SK-N-SH treated with all-trans-retinoic acid at 6 μM for 48 hours (cell line): ENCODE data around the gene DPEP1.

ENCODE experiments used
- ATAC-seq: fragments of 200-7000 bp; cut with Tn5 transposase; 3 replicates; pipeline ENCODE4 v1.9.1; 2020; ENCODE audit warnings: mild to moderate bottlenecking, moderate library complexity
- ARNTL ChIP-seq: fragments of 450-650 bp; formaldehyde crosslinking; IDR thresholded peaks from 2 replicates; pipeline ENCODE4 v1.5.0; 2020; ENCODE audit warnings: low read depth, mild to moderate bottlenecking, moderate library complexity, borderline replicate concordance
- BACH2 ChIP-seq: fragments of 250-450 bp; sonication (Bioruptor Pico); IDR thresholded peaks from 2 replicates; pipeline ENCODE4 v1.9.0; 2021; ENCODE audit warnings: mild to moderate bottlenecking, borderline replicate concordance
- CSDC2 ChIP-seq: fragments of 250-450 bp; sonication (Bioruptor Pico); IDR thresholded peaks from 2 replicates; pipeline ENCODE4 v1.5.0; 2020; ENCODE audit warnings: mild to moderate bottlenecking, moderate library complexity
- ESRRG ChIP-seq: fragments of 250-450 bp; sonication (Bioruptor Pico); IDR thresholded peaks from 2 replicates; pipeline ENCODE4 v1.6.1; 2021; ENCODE audit warnings: mild to moderate bottlenecking
- GLIS3 ChIP-seq: fragments of 250-450 bp; sonication (Bioruptor Pico); IDR thresholded peaks from 2 replicates; pipeline ENCODE4 v1.5.0; 2020; ENCODE audit warnings: mild to moderate bottlenecking, moderate library complexity
- ISL1 ChIP-seq: fragments of 250-450 bp; sonication (Bioruptor Pico); IDR thresholded peaks from 2 replicates; pipeline ENCODE4 v2.1.2; 2022; ENCODE audit warnings: mild to moderate bottlenecking, moderate library complexity
- OSR1 ChIP-seq: fragments of 250-450 bp; sonication (Bioruptor Pico); IDR thresholded peaks from 2 replicates; pipeline ENCODE4 v1.8.0; 2022; ENCODE audit warnings: moderate library complexity, mild to moderate bottlenecking, inconsistent platforms
- PPARA ChIP-seq: fragments of 250-450 bp; sonication (Bioruptor Pico); IDR thresholded peaks from 2 replicates; pipeline ENCODE4 v1.5.0; 2020; ENCODE audit warnings: mild to moderate bottlenecking, borderline replicate concordance
- RARB ChIP-seq: fragments of 250-450 bp; sonication (Bioruptor Pico); IDR thresholded peaks from 2 replicates; pipeline ENCODE4 v1.8.0; 2021; ENCODE audit warnings: mild to moderate bottlenecking, moderate library complexity
- SNAI2 ChIP-seq: fragments of 250-450 bp; sonication (Bioruptor Pico); IDR thresholded peaks from 2 replicates; pipeline ENCODE4 v1.5.0; 2020; ENCODE audit warnings: mild to moderate bottlenecking, moderate library complexity
- TCF4 ChIP-seq: fragments of 250-450 bp; sonication (Bioruptor Pico); IDR thresholded peaks from 2 replicates; pipeline ENCODE4 v1.8.0; 2021; ENCODE audit warnings: mild to moderate bottlenecking, moderate library complexity, borderline replicate concordance
- TOX ChIP-seq: fragments of 250-450 bp; sonication (Bioruptor Pico); IDR thresholded peaks from 2 replicates; pipeline ENCODE4 v1.8.0; 2021; ENCODE audit warnings: mild to moderate bottlenecking, moderate library complexity, borderline replicate concordance
- ZC3H10 ChIP-seq: fragments of 250-450 bp; sonication (Bioruptor Pico); IDR thresholded peaks from 2 replicates; pipeline ENCODE4 v1.5.1; 2021; ENCODE audit warnings: mild to moderate bottlenecking, moderate library complexity
- ZFP3 ChIP-seq: fragments of 250-450 bp; sonication (Bioruptor Pico); IDR thresholded peaks from 2 replicates; pipeline ENCODE4 v1.5.0; 2020; ENCODE audit warnings: mild to moderate bottlenecking, moderate library complexity
- ZFP30 ChIP-seq: fragments of 450-650 bp; formaldehyde crosslinking; IDR thresholded peaks from 2 replicates; pipeline ENCODE4 v1.5.0; 2022; ENCODE audit warnings: mild to moderate bottlenecking, moderate library complexity
- ZNF565 ChIP-seq: fragments of 450-650 bp; formaldehyde crosslinking; conservative IDR thresholded peaks from 2 replicates; pipeline ENCODE4 v1.5.0; 2020; ENCODE audit warnings: low read depth, mild to moderate bottlenecking, moderate library complexity
- ZNF70 ChIP-seq: fragments of 450-650 bp; formaldehyde crosslinking; IDR thresholded peaks from 2 replicates; pipeline ENCODE4 v1.5.0; 2020; ENCODE audit warnings: mild to moderate bottlenecking, moderate library complexity
- ZNF8 ChIP-seq: fragments of 450-650 bp; formaldehyde crosslinking; IDR thresholded peaks from 2 replicates; pipeline ENCODE4 v1.5.0; 2020; ENCODE audit warnings: mild to moderate bottlenecking, moderate library complexity
- TF ChIP-seq, protein P1 (sequence below): fragments of 250-450 bp; sonication (Bioruptor Pico); IDR thresholded peaks from 2 replicates; pipeline ENCODE4 v1.5.1; 2020; ENCODE audit warnings: low read depth, mild to moderate bottlenecking, moderate library complexity
- TF ChIP-seq, protein P2 (sequence below): fragments of 250-450 bp; sonication (Bioruptor Pico); IDR thresholded peaks from 2 replicates; pipeline ENCODE4 v1.5.1; 2021; ENCODE audit warnings: mild to moderate bottlenecking, moderate library complexity
- TF ChIP-seq, protein P3 (sequence below): fragments of 250-450 bp; sonication (Bioruptor Pico); IDR thresholded peaks from 2 replicates; pipeline ENCODE4 v1.8.0; 2021; ENCODE audit warnings: low read depth, mild to moderate bottlenecking, moderate library complexity, borderline replicate concordance
- TF ChIP-seq, protein P4 (sequence below): fragments of 250-450 bp; sonication (Bioruptor Pico); IDR thresholded peaks from 2 replicates; pipeline ENCODE4 v1.8.0; 2020; ENCODE audit warnings: mild to moderate bottlenecking, moderate library complexity, borderline replicate concordance
- TF ChIP-seq, protein P5 (sequence below): fragments of 250-450 bp; sonication (Bioruptor Pico); IDR thresholded peaks from 2 replicates; pipeline ENCODE4 v1.5.0; 2020; ENCODE audit warnings: mild to moderate bottlenecking, moderate library complexity

The DPEP1 gene

DNA sequence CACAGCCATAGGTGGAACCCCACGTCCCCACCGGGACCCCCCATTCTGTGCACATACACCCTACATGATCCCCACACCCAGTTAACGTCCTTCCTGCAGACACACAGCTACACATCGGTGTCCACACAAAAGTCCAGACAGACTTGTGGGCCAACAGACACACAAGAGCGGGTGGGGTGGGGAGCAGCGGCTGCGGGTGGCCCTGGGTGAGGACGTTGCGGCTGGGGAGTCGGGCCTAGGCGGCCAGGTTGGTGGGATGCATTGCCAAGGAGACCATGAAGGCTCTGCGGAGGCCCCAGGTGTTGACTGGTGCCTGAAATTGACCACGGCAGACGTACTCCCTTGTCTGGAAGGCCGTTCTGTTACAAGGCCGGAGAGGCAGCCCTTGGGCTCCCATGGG is 8.7 kb upstream of the DPEP1 start:
- ATAC-seq, result no peak
- no peak for TF ChIP-seq ZC3H10 (CRISPR knock-in tag)
- TF ChIP-seq, protein P1, sequence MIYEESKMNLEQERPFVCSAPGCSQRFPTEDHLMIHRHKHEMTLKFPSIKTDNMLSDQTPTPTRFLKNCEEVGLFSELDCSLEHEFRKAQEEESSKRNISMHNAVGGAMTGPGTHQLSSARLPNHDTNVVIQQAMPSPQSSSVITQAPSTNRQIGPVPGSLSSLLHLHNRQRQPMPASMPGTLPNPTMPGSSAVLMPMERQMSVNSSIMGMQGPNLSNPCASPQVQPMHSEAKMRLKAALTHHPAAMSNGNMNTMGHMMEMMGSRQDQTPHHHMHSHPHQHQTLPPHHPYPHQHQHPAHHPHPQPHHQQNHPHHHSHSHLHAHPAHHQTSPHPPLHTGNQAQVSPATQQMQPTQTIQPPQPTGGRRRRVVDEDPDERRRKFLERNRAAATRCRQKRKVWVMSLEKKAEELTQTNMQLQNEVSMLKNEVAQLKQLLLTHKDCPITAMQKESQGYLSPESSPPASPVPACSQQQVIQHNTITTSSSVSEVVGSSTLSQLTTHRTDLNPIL (CRISPR knock-in tag), result no peak
- no peak for TF ChIP-seq ZFP3
- TF ChIP-seq, protein P2, sequence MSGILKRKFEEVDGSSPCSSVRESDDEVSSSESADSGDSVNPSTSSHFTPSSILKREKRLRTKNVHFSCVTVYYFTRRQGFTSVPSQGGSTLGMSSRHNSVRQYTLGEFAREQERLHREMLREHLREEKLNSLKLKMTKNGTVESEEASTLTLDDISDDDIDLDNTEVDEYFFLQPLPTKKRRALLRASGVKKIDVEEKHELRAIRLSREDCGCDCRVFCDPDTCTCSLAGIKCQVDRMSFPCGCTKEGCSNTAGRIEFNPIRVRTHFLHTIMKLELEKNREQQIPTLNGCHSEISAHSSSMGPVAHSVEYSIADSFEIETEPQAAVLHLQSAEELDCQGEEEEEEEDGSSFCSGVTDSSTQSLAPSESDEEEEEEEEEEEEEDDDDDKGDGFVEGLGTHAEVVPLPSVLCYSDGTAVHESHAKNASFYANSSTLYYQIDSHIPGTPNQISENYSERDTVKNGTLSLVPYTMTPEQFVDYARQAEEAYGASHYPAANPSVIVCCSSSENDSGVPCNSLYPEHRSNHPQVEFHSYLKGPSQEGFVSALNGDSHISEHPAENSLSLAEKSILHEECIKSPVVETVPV (CRISPR knock-in tag), result no peak
- TF ChIP-seq RARB (CRISPR knock-in tag), result no peak
- TF ChIP-seq, protein P3, sequence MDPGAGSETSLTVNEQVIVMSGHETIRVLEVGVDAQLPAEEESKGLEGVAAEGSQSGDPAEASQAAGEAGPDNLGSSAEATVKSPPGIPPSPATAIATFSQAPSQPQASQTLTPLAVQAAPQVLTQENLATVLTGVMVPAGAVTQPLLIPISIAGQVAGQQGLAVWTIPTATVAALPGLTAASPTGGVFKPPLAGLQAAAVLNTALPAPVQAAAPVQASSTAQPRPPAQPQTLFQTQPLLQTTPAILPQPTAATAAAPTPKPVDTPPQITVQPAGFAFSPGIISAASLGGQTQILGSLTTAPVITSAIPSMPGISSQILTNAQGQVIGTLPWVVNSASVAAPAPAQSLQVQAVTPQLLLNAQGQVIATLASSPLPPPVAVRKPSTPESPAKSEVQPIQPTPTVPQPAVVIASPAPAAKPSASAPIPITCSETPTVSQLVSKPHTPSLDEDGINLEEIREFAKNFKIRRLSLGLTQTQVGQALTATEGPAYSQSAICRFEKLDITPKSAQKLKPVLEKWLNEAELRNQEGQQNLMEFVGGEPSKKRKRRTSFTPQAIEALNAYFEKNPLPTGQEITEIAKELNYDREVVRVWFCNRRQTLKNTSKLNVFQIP (CRISPR knock-in tag), result no peak
- TF ChIP-seq ZFP30 (CRISPR knock-in tag), result no peak
- TF ChIP-seq SNAI2 (CRISPR knock-in tag), result no peak
- TF ChIP-seq, protein P4, sequence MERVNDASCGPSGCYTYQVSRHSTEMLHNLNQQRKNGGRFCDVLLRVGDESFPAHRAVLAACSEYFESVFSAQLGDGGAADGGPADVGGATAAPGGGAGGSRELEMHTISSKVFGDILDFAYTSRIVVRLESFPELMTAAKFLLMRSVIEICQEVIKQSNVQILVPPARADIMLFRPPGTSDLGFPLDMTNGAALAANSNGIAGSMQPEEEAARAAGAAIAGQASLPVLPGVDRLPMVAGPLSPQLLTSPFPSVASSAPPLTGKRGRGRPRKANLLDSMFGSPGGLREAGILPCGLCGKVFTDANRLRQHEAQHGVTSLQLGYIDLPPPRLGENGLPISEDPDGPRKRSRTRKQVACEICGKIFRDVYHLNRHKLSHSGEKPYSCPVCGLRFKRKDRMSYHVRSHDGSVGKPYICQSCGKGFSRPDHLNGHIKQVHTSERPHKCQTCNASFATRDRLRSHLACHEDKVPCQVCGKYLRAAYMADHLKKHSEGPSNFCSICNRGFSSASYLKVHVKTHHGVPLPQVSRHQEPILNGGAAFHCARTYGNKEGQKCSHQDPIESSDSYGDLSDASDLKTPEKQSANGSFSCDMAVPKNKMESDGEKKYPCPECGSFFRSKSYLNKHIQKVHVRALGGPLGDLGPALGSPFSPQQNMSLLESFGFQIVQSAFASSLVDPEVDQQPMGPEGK (CRISPR knock-in tag), result no peak
- no peak for TF ChIP-seq BACH2 (CRISPR knock-in tag)
- TF ChIP-seq TOX (CRISPR knock-in tag), result no peak
- TF ChIP-seq TCF4 (CRISPR knock-in tag), result no peak
- TF ChIP-seq, protein P5, sequence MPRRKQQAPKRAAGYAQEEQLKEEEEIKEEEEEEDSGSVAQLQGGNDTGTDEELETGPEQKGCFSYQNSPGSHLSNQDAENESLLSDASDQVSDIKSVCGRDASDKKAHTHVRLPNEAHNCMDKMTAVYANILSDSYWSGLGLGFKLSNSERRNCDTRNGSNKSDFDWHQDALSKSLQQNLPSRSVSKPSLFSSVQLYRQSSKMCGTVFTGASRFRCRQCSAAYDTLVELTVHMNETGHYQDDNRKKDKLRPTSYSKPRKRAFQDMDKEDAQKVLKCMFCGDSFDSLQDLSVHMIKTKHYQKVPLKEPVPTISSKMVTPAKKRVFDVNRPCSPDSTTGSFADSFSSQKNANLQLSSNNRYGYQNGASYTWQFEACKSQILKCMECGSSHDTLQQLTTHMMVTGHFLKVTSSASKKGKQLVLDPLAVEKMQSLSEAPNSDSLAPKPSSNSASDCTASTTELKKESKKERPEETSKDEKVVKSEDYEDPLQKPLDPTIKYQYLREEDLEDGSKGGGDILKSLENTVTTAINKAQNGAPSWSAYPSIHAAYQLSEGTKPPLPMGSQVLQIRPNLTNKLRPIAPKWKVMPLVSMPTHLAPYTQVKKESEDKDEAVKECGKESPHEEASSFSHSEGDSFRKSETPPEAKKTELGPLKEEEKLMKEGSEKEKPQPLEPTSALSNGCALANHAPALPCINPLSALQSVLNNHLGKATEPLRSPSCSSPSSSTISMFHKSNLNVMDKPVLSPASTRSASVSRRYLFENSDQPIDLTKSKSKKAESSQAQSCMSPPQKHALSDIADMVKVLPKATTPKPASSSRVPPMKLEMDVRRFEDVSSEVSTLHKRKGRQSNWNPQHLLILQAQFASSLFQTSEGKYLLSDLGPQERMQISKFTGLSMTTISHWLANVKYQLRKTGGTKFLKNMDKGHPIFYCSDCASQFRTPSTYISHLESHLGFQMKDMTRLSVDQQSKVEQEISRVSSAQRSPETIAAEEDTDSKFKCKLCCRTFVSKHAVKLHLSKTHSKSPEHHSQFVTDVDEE, result no peak
- no peak for TF ChIP-seq ZNF8 (CRISPR knock-in tag)
- no peak for TF ChIP-seq PPARA (CRISPR knock-in tag)
- TF ChIP-seq ESRRG (CRISPR knock-in tag), result no peak
- TF ChIP-seq ZNF70 (CRISPR knock-in tag), result no peak
- TF ChIP-seq GLIS3 (CRISPR knock-in tag), result no peak
- TF ChIP-seq, all 23 proteins: peak for 0

DNA sequence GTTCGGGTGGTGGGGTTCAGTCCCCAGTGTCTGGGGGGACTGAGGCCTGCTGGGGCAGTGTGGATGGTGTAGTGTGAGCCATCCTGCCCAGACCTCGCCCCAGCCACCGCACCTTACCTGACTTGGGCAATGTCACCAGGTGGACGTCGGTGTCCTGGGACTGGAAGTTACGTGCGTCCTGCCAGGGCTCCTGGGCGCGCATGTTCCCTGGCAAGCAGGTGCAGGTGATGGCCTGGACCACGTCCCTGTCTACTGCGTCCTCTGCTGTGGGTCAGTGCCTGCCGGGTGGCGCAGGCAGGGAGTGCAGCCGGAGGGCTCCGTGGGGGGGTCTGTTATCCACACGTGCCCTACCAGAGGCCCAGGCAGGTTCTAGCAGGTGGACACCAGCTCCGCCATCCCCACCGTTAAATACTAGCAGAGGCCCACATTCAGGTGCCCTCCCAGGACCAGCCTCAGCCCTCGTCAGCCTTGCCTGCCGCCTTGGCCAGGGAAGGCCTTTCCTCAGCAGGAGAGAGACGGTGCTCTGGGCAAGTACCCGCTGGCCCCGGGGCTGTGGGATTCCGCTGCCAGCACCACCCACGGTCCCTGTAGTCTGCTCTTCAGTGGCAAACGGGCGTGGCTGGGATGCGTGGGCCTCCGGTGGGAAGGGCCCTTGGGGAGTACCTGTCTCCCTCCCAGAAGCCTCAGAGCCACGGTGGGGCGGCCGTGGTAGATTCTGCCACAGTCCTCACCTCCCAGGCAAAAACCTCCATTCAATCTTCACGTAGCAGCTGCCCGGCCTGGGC is 8.1 kb upstream of the DPEP1 start:
- no peak for ATAC-seq
- no peak for TF ChIP-seq BACH2 (CRISPR knock-in tag)
- no peak for TF ChIP-seq ESRRG (CRISPR knock-in tag)
- no peak for TF ChIP-seq ZFP30 (CRISPR knock-in tag)
- no peak for TF ChIP-seq OSR1 (CRISPR knock-in tag)
- TF ChIP-seq, protein P1 (CRISPR knock-in tag), result no peak
- no peak for TF ChIP-seq TOX (CRISPR knock-in tag)
- TF ChIP-seq CSDC2 (CRISPR knock-in tag), result no peak
- TF ChIP-seq ISL1, result no peak
- TF ChIP-seq SNAI2 (CRISPR knock-in tag), result no peak
- TF ChIP-seq ZNF565, result no peak
- no peak for TF ChIP-seq ARNTL
- no peak for TF ChIP-seq TCF4 (CRISPR knock-in tag)
- TF ChIP-seq, protein P5, result no peak
- TF ChIP-seq, protein P2 (CRISPR knock-in tag), result no peak
- no peak for TF ChIP-seq ZNF70 (CRISPR knock-in tag)
